HCT116 (cell line): ENCODE data around the gene RAPGEF6. TPM values are rescaled to one million over a fixed set of nuclear protein-coding genes. Genes with fewer than 3 reads are reported as not detected.

Experiments used
- ATAC-seq: fragments of 200-7000 bp; cut with Tn5 transposase; 2 replicates; pipeline ENCODE4 v1.9.1; 2020; ENCODE audit warnings: mild to moderate bottlenecking, moderate library complexity
- BruUV-seq: library from RNA; stranded (reverse); fragments of 400-500 nt; replicated peaks from 2 replicates; lab custom pipeline; 2021; lab: Mats Ljungman, UMichigan
- CTCF ChIA-PET: fragments of 300-600 bp; sonication (Branson Sonifier 250); formaldehyde crosslinking; loops from one replicate; lab custom pipeline; 2021; ENCODE audit warnings: antibody characterized with exemption; lab: Charles Lee
- POLR2A ChIA-PET: fragments of 300-600, 350-600 bp; sonication (Branson Sonifier 250); formaldehyde crosslinking; loops from one replicate; lab custom pipeline; 2021; ENCODE audit warnings: antibody characterized with exemption; lab: Charles Lee
- RAD21 ChIA-PET, 2 experiments: fragments of 300-600 bp; sonication (Branson Sonifier 250); formaldehyde crosslinking; loops; one replicate each; lab custom pipeline; 2023; ENCODE audit warnings: low total read pairs in 2 of 2; ENCODE audit not compliant: uncharacterized antibody in 2 of 2, unreplicated experiment in 2 of 2, low non-redundant PET in 1 of 2; lab: Charles Lee
- DNase-seq: peaks from one replicate; pipeline ENCODE4 v3.0.0-alpha.2; 2010; ENCODE audit warnings: low read depth, low spot score
- H2AFZ ChIP-seq: fragments of 200-600 bp; shearing (Covaris generic), sonication (generic); 2 replicates; pipeline ENCODE4 v1.6.1; 2017; ENCODE audit warnings: low read depth, mixed run types, mixed read lengths, antibody characterized with exemption, low read length; ENCODE audit not compliant: poor library complexity, severe bottlenecking
- H3K27ac ChIP-seq: 2 replicates; pipeline ENCODE4 v1.5.1; 2012; ENCODE audit warnings: low read depth, low read length
- H3K27me3 ChIP-seq: fragments of 200-600 bp; sonication (generic); 2 replicates; pipeline ENCODE4 v1.6.1; 2016; ENCODE audit warnings: mixed run types, low read length, mixed read lengths; ENCODE audit not compliant: insufficient read depth
- H3K36me3 ChIP-seq, 2 experiments: fragments of 200-500 bp in 1 of 2; fragments of 200-600 bp in 1 of 2; sonication (Bioruptor generic) in 1 of 2; sonication (generic) in 1 of 2; 2 replicates each; pipeline versions ENCODE4 v1.5.1 to v1.6.1; 2014 to 2016; ENCODE audit warnings: low read length in 2 of 2, inconsistent platforms in 1 of 2, mixed read lengths in 1 of 2, mixed run types in 1 of 2; ENCODE audit not compliant: insufficient read depth in 2 of 2, control insufficient read depth in 1 of 2
- H3K4me1 ChIP-seq, 2 experiments: fragments of 200-600 bp in 1 of 2; sonication (generic) in 1 of 2; 2 replicates each; pipeline versions ENCODE4 v1.5.1 to v1.6.1; 2012 to 2017; ENCODE audit warnings: low read length in 2 of 2, inconsistent platforms in 1 of 2, mild to moderate bottlenecking in 1 of 2, mixed read lengths in 1 of 2, mixed run types in 1 of 2, moderate library complexity in 1 of 2; ENCODE audit not compliant: insufficient read depth in 2 of 2, control insufficient read depth in 1 of 2
- H3K4me2 ChIP-seq: fragments of 200-600 bp; sonication (generic); 2 replicates; pipeline ENCODE4 v1.6.1; 2017; ENCODE audit warnings: mixed run types, low read length, mixed read lengths
- H3K4me3 ChIP-seq, 2 experiments: fragments of 200-600 bp in 1 of 2; sonication (generic) in 1 of 2; replicated peaks in 1 of 2; 2 replicates each; pipeline ENCODE4 v1.5.1; 2011 to 2016; ENCODE audit warnings: low read length in 2 of 2, control low read depth in 1 of 2, low read depth in 1 of 2, mild to moderate bottlenecking in 1 of 2, mixed read lengths in 1 of 2, mixed run types in 1 of 2
- H3K79me2 ChIP-seq: fragments of 200-600 bp; sonication (generic); 2 replicates; pipeline ENCODE4 v1.6.1; 2017; ENCODE audit warnings: mild to moderate bottlenecking, mixed run types, low read length, moderate library complexity, mixed read lengths; ENCODE audit not compliant: insufficient read depth
- H3K9ac ChIP-seq: fragments of 200-600 bp; sonication (generic); 2 replicates; pipeline ENCODE4 v1.6.1; 2016; ENCODE audit warnings: low read length, mixed read lengths
- H3K9me2 ChIP-seq: fragments of 200-600 bp; sonication (generic), shearing (Covaris generic); 2 replicates; pipeline ENCODE4 v1.6.1; 2017; ENCODE audit warnings: mixed run types, mild to moderate bottlenecking, moderate library complexity; ENCODE audit not compliant: insufficient read depth
- H3K9me3 ChIP-seq, 2 experiments: fragments of 200-500 bp in 1 of 2; fragments of 200-600 bp in 1 of 2; sonication (Bioruptor generic) in 1 of 2; sonication (generic) in 1 of 2; 2 replicates each; pipeline ENCODE4 v1.6.1; 2014 to 2017; ENCODE audit warnings: low read length in 2 of 2, mixed read lengths in 2 of 2, inconsistent platforms in 1 of 2, low read depth in 1 of 2, mild to moderate bottlenecking in 1 of 2, mixed run types in 1 of 2, moderate library complexity in 1 of 2; ENCODE audit not compliant: control insufficient read depth in 1 of 2, insufficient read depth in 1 of 2
- H4K20me1 ChIP-seq: fragments of 200-600 bp; sonication (generic), shearing (Covaris generic); 2 replicates; pipeline ENCODE4 v1.6.1; 2017; ENCODE audit warnings: mixed run types, mild to moderate bottlenecking, moderate library complexity; ENCODE audit not compliant: insufficient read depth
- CBX3 ChIP-seq: IDR thresholded peaks from 2 replicates; pipeline ENCODE4 v1.6.1; 2012; ENCODE audit warnings: low read depth
- ELF1 ChIP-seq: IDR thresholded peaks from 2 replicates; pipeline ENCODE4 v1.6.1; 2012; ENCODE audit warnings: low read depth, borderline replicate concordance
- EZH2 ChIP-seq: fragments of 200-600 bp; sonication (generic); IDR thresholded peaks from 2 replicates; pipeline ENCODE4 v1.6.1; 2017; ENCODE audit warnings: antibody characterized with exemption, mixed run types
- EZH2phosphoT487 ChIP-seq: fragments of 200-600 bp; IDR thresholded peaks from 2 replicates; pipeline ENCODE4 v1.6.1; 2018; ENCODE audit warnings: antibody characterized with exemption, borderline replicate concordance
- FOSL1 ChIP-seq: IDR thresholded peaks from 2 replicates; pipeline ENCODE4 v1.6.1; 2012; ENCODE audit warnings: low read depth
- MAX ChIP-seq: IDR thresholded peaks from 2 replicates; pipeline ENCODE4 v1.6.1; 2012
- POLR2A ChIP-seq: IDR thresholded peaks from 2 replicates; pipeline ENCODE4 v1.7.0; 2011; ENCODE audit warnings: borderline replicate concordance; ENCODE audit not compliant: insufficient read depth, insufficient read length; ENCODE audit errors: extremely low read depth
- POLR2AphosphoS5 ChIP-seq: IDR thresholded peaks from 2 replicates; pipeline ENCODE4 v1.6.1; 2011; ENCODE audit warnings: mild to moderate bottlenecking, low read depth, low read length, moderate library complexity
- RAD21 ChIP-seq: IDR thresholded peaks from 2 replicates; pipeline ENCODE4 v1.6.1; 2012; ENCODE audit warnings: low read depth, mild to moderate bottlenecking
- SIN3A ChIP-seq: IDR thresholded peaks from 2 replicates; pipeline ENCODE4 v1.6.1; 2012; ENCODE audit warnings: low read depth
- SP1 ChIP-seq: IDR thresholded peaks from 2 replicates; pipeline ENCODE4 v1.6.1; 2012; ENCODE audit warnings: low read depth
- SRF ChIP-seq: IDR thresholded peaks from 2 replicates; pipeline ENCODE4 v1.6.1; 2012; ENCODE audit warnings: low read depth
- TCF7L2 ChIP-seq: IDR thresholded peaks from 2 replicates; pipeline ENCODE4 v1.7.0; 2011; ENCODE audit warnings: borderline replicate concordance, inconsistent platforms; ENCODE audit not compliant: insufficient read depth, insufficient read length; ENCODE audit errors: extremely low read depth
- ZBTB33 ChIP-seq: IDR thresholded peaks from 2 replicates; pipeline ENCODE4 v1.6.1; 2011; ENCODE audit warnings: mild to moderate bottlenecking, low read length, moderate library complexity; ENCODE audit not compliant: insufficient replicate concordance; ENCODE audit errors: extremely low read depth
- ZFX ChIP-seq: fragments of 450-650 bp; IDR thresholded peaks from 2 replicates; pipeline ENCODE4 v1.6.1; 2017
- ZNF274 ChIP-seq: fragments of 200-500 bp; sonication (Bioruptor generic); IDR thresholded peaks from 2 replicates; pipeline ENCODE4 v1.6.1; 2014; ENCODE audit warnings: mild to moderate bottlenecking, low read depth, low read length, inconsistent platforms
- intact Hi-C: fragments of 100-400 bp; cut with micrococcal nuclease; formaldehyde crosslinking; loops from 2 replicates; pipeline ENCODE4 v1.10.0; 2022
- total RNA-seq: library from RNA; stranded (reverse); gene quantifications from one replicate; pipeline ENCODE4 v1.2.1, GENCODE V29; 2021; ENCODE audit not compliant: unreplicated experiment
- TF ChIP-seq, protein P1 (sequence below), 3 experiments: fragments of 200-600 bp in 1 of 3; sonication (generic) in 1 of 3; IDR thresholded peaks in 2 of 3; conservative IDR thresholded peaks in 1 of 3; 2 replicates each; pipeline ENCODE4 v1.5.1; 2012 to 2017; ENCODE audit warnings: low read depth in 2 of 3, low read length in 2 of 3, antibody characterized with exemption in 1 of 3, borderline replicate concordance in 1 of 3, control low read depth in 1 of 3, mild to moderate bottlenecking in 1 of 3, mixed read lengths in 1 of 3, mixed run types in 1 of 3, moderate library complexity in 1 of 3; ENCODE audit not compliant: insufficient read depth in 1 of 3

The RAPGEF6 gene
- total RNA-seq, 1 experiment from 2014 or later = 18.4 TPM

GRCh38 chr5:131677115-131677514 lies 42.1 kb upstream of the RAPGEF6 start:
- no TSS peak for BruUV-seq
- no peak for ATAC-seq
- Histone ChIP-seq H3K27me3 (no peaks in the 10 kb centered on the region), H3K9ac (no peak overlapping the region), H3K9me3 (no peaks in the 10 kb centered on the region), H3K79me2 (no peaks in the 10 kb centered on the region), H3K9me2 (no peaks in the 10 kb centered on the region), H3K27ac (no peak overlapping the region), H3K4me1 (no peaks in the 10 kb centered on the region), H3K4me2 (no peak overlapping the region), H3K36me3 (no peaks in the 10 kb centered on the region), H4K20me1 (no peaks in the 10 kb centered on the region), H3K4me3 (no peak overlapping the region), H2AFZ (no peak overlapping the region)
- no peak for DNase-seq
- CTCF ChIA-PET = no interaction called here
- POLR2A ChIA-PET = no interaction called here
- TF ChIP-seq, protein P1, sequence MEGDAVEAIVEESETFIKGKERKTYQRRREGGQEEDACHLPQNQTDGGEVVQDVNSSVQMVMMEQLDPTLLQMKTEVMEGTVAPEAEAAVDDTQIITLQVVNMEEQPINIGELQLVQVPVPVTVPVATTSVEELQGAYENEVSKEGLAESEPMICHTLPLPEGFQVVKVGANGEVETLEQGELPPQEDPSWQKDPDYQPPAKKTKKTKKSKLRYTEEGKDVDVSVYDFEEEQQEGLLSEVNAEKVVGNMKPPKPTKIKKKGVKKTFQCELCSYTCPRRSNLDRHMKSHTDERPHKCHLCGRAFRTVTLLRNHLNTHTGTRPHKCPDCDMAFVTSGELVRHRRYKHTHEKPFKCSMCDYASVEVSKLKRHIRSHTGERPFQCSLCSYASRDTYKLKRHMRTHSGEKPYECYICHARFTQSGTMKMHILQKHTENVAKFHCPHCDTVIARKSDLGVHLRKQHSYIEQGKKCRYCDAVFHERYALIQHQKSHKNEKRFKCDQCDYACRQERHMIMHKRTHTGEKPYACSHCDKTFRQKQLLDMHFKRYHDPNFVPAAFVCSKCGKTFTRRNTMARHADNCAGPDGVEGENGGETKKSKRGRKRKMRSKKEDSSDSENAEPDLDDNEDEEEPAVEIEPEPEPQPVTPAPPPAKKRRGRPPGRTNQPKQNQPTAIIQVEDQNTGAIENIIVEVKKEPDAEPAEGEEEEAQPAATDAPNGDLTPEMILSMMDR (IDR thresholded peaks at IDR 0.05 in 2 of 3, conservative IDR thresholded peaks at IDR 0.05 in 1 of 3; ENCODE audit: borderline replicate concordance in 1 of 3, insufficient read depth in 1 of 3, low read depth in 2 of 3, low read length in 2 of 3) = no peak
- TF ChIP-seq TCF7L2 = no peak
- TF ChIP-seq ZBTB33 = no peak
- no peak for TF ChIP-seq FOSL1
- TF ChIP-seq CBX3 = no peak
- no peak for TF ChIP-seq POLR2AphosphoS5
- no peak for TF ChIP-seq SIN3A
- TF ChIP-seq SP1 = no peak
- no peak for TF ChIP-seq POLR2A
- no peak for TF ChIP-seq SRF
- no peak for TF ChIP-seq ZNF274
- no peak for TF ChIP-seq EZH2
- no peak for TF ChIP-seq ELF1
- TF ChIP-seq MAX = no peak
- TF ChIP-seq EZH2phosphoT487 = no peak
- no peak for TF ChIP-seq ZFX
- no peak for TF ChIP-seq RAD21
- RAD21 ChIA-PET = no interaction called here
- intact Hi-C loops = no loop called here
